ENCODE measurements around the gene BAK1. TPM values are rescaled to one million over a fixed set of nuclear protein-coding genes. Genes with fewer than 3 reads are reported as not detected.

BAK1 gene
- total and polyA plus RNA-seq, 2 of the 13 experiments (the other 11 are each of a cell fraction or from before 2014, with no cell fraction given), result 15.0 to 23.8 TPM

GRCh38 chr6:33585403-33586107 is 5.5 kb upstream of the BAK1 start (continued):
- TF ChIP-seq KAT8 (CRISPR knock-in tag; IDR thresholded peaks at IDR 0.05), result peak; percentile 55
- TF ChIP-seq MLX (CRISPR knock-in tag; IDR thresholded peaks at IDR 0.05), result peak; percentile 42; the same call in 1 of the 2 replicates
- no peak for TF ChIP-seq AFF4 (CRISPR knock-in tag; IDR thresholded peaks at IDR 0.05)
- TF ChIP-seq ZBTB21 (CRISPR knock-in tag; IDR thresholded peaks at IDR 0.05), result no peak
- peak; percentile 84 for TF ChIP-seq RXRA (CRISPR knock-in tag; IDR thresholded peaks at IDR 0.05)
- TF ChIP-seq RBM22 (optimal IDR thresholded peaks at IDR 0.05; ENCODE audit: low read length), result no peak
- TF ChIP-seq NFYC (CRISPR knock-in tag; IDR thresholded peaks at IDR 0.05), result 0 out of 2 replicates have a peak, but pooled peaks have one; percentile 22
- no peak for TF ChIP-seq GABPA (IDR thresholded peaks at IDR 0.05; ENCODE audit: low read depth, low read length)
- peak; percentile 38; the same call in 1 of the 2 replicates for TF ChIP-seq GABPA (CRISPR knock-in tag; IDR thresholded peaks at IDR 0.05; ENCODE audit: low read depth)
- no peak for TF ChIP-seq SP1 (IDR thresholded peaks at IDR 0.05)
- peak; percentile 45; the same call in 1 of the 2 replicates for TF ChIP-seq SP1 (CRISPR knock-in tag; IDR thresholded peaks at IDR 0.05)
- no peak for TF ChIP-seq HNRNPLL (IDR thresholded peaks at IDR 0.05; ENCODE audit: low read depth, low read length, poor library complexity, severe bottlenecking)
- peak; percentile 68 for TF ChIP-seq GABPB1 (CRISPR knock-in tag; IDR thresholded peaks at IDR 0.05)
- TF ChIP-seq ZNF224 (CRISPR knock-in tag; IDR thresholded peaks at IDR 0.05), result no peak
- peak; percentile 43; the same call in 1 of the 2 replicates for TF ChIP-seq ZNF3 (CRISPR knock-in tag; IDR thresholded peaks at IDR 0.05)
- TF ChIP-seq MAFG (CRISPR knock-in tag; IDR thresholded peaks at IDR 0.05), result no peak
- no peak for TF ChIP-seq ZBTB39 (CRISPR knock-in tag; IDR thresholded peaks at IDR 0.05)
- TF ChIP-seq TRAFD1 (CRISPR knock-in tag; IDR thresholded peaks at IDR 0.05; ENCODE audit: borderline replicate concordance), result no peak
- TF ChIP-seq YEATS4 (CRISPR knock-in tag; IDR thresholded peaks at IDR 0.05; ENCODE audit: borderline replicate concordance), result no peak
- TF ChIP-seq MYNN (CRISPR knock-in tag; IDR thresholded peaks at IDR 0.05; ENCODE audit: low read depth), result peak; percentile 75; the same call in 1 of the 2 replicates
- TF ChIP-seq ZNF781 (CRISPR knock-in tag; IDR thresholded peaks at IDR 0.05; ENCODE audit: borderline replicate concordance, not compliant biosample characterization), result no peak
- TF ChIP-seq IRF1 (CRISPR knock-in tag; IDR thresholded peaks at IDR 0.05; ENCODE audit: low read depth), result no peak

Data from HepG2 (cell line).